ENCODE results near the gene HBD.

- no peak for TF ChIP-seq CTCF (IDR thresholded peaks at IDR 0.05)
- TF ChIP-seq POLR2A (IDR thresholded peaks at IDR 0.05), result no peak
- no peak for TF ChIP-seq POLR2AphosphoS5 (IDR thresholded peaks at IDR 0.05)
Measured at GRCh38 chr11:5265832-5266231, 31.5 kb upstream of the HBD start.
